HepG2 (cell line): ENCODE measurements around the gene PARD3. TPM values are rescaled to one million over a fixed set of nuclear protein-coding genes. Genes with fewer than 3 reads are reported as not detected.
A peak's percentile ranks its signal among the peaks of the same experiment; 100 is the strongest.

ENCODE experiments used
- AHDC1 ChIP-seq: sonication (generic); formaldehyde crosslinking; IDR thresholded peaks from 2 replicates; pipeline ENCODE4 v1.5.1; 2020; ENCODE audit warnings: mild to moderate bottlenecking, missing genetic modification reagents, borderline replicate concordance
- ARID5B ChIP-seq: IDR thresholded peaks from 2 replicates; pipeline ENCODE4 v1.4.0; 2020; ENCODE audit warnings: mild to moderate bottlenecking, missing genetic modification reagents
- ISL2 ChIP-seq: sonication (generic); formaldehyde crosslinking; IDR thresholded peaks from 2 replicates; pipeline ENCODE4 v1.5.0; 2020; ENCODE audit warnings: missing genetic modification reagents
- NR2F6 ChIP-seq, 2 experiments: IDR thresholded peaks; 2 replicates each; pipeline ENCODE4 v1.6.1; 2016; ENCODE audit warnings: antibody characterized with exemption in 1 of 2, mild to moderate bottlenecking in 1 of 2
- SKI ChIP-seq: fragments of 450-650 bp; IDR thresholded peaks from one replicate; pipeline ENCODE4 v1.6.1; 2018; ENCODE audit warnings: mild to moderate bottlenecking; ENCODE audit not compliant: partially characterized antibody
- SOX6 ChIP-seq, 2 experiments: fragments of 450-650 bp in 1 of 2; sonication (generic) in 1 of 2; formaldehyde crosslinking in 1 of 2; IDR thresholded peaks; 2 replicates each; pipeline versions ENCODE4 v1.4.0 to v1.6.1; 2017 to 2020; ENCODE audit warnings: antibody characterized with exemption in 1 of 2, mild to moderate bottlenecking in 1 of 2, missing genetic modification reagents in 1 of 2
- ZNF609 ChIP-seq: sonication (generic); formaldehyde crosslinking; IDR thresholded peaks from 2 replicates; pipeline ENCODE4 v1.4.0; 2020; ENCODE audit warnings: mild to moderate bottlenecking, missing genetic modification reagents, borderline replicate concordance
- ZNF704 ChIP-seq: sonication (generic); formaldehyde crosslinking; IDR thresholded peaks from 2 replicates; pipeline ENCODE4 v1.8.1; 2023; ENCODE audit warnings: mild to moderate bottlenecking, inconsistent platforms, moderate library complexity, missing genetic modification reagents, borderline replicate concordance
- ZNF800 ChIP-seq: sonication (generic); formaldehyde crosslinking; IDR thresholded peaks from 2 replicates; pipeline ENCODE4 v1.4.0; 2020; ENCODE audit warnings: missing genetic modification reagents
- polyA plus RNA-seq, 8 experiments: library from polyadenylated mRNA; depleted of rRNA in 3 of 8; stranded (reverse) in 7 of 8; unstranded in 1 of 8; fragments of >200 nt; fragmentation: Illumina TruSeq in 4 of 8; extraction: Trizol in 4 of 8; gene quantifications; 2 replicates each; pipeline versions ENCODE4 v1.2.1 to v1.2.3, GENCODE V29; 2011 to 2016; ENCODE audit warnings: low read depth in 4 of 8, missing spikeins in 1 of 8, mixed read lengths in 1 of 8; ENCODE audit not compliant: insufficient read depth in 1 of 8
- total RNA-seq, 5 experiments: library from RNA; depleted of rRNA; stranded (reverse); fragments of >200 nt; fragmentation: Illumina TruSeq; extraction: Trizol; gene quantifications; 2 replicates each; pipeline ENCODE4 v1.2.3, GENCODE V29; 2016; ENCODE audit warnings: low read depth in 1 of 5

Gene PARD3
- total and polyA plus RNA-seq, 2 of the 13 experiments (the other 11 are each of a cell fraction or from before 2014, with no cell fraction given), result 40.9 to 60.0 TPM

- TF ChIP-seq ZNF609 (CRISPR knock-in tag) (0 out of 2 replicates have a peak, but pooled peaks have one; percentile 44), ARID5B (CRISPR knock-in tag) (peak; percentile 63), ISL2 (peak; percentile 60; the same call in 1 of the 2 replicates), ZNF800 (no peak), SKI (no peak), ZNF704 (no peak), SOX6 (IDR thresholded peaks at IDR 0.05) (no peak), SOX6 (CRISPR knock-in tag; IDR thresholded peaks at IDR 0.05) (peak; percentile 41), NR2F6 (IDR thresholded peaks at IDR 0.05) (peak; percentile 35; the same call in 1 of the 2 replicates), NR2F6 (CRISPR knock-in tag; IDR thresholded peaks at IDR 0.05) (no peak), AHDC1 (peak; percentile 53; the same call in 1 of the 2 replicates)
These were observed 611.0 kb downstream of the PARD3 start (continued) for GRCh38 chr10:34203966-34204630.
